Lower leg skin (tissue), 4 donors: ENCODE data around the gene SMARCB1. TPM values are rescaled to one million over a fixed set of nuclear protein-coding genes. Genes with fewer than 3 reads are reported as not detected.

Source experiments
- DNase-seq, 2 donors: peaks; one replicate each; pipeline ENCODE4 v3.0.0-alpha.2; 2019; ENCODE audit warnings: low spot score in 2 of 2
- H3K4me3 ChIP-seq: fragments of 200-600 bp; sonication (generic); 2 replicates; pipeline ENCODE4 v1.5.1; 2017; ENCODE audit warnings: mild to moderate bottlenecking, low read depth; ENCODE audit not compliant: poor library complexity, severe bottlenecking
- CTCF ChIP-seq, 3 donors: fragments of 450-650 bp; IDR thresholded peaks; one replicate each; pipeline ENCODE4 v1.5.1; 2016; ENCODE audit warnings: antibody characterized with exemption in 3 of 3, mild to moderate bottlenecking in 3 of 3, moderate library complexity in 2 of 3
- POLR2A ChIP-seq, 2 donors: fragments of 450-650 bp; IDR thresholded peaks; one replicate each; pipeline ENCODE4 v1.6.1; 2016 to 2017; ENCODE audit warnings: antibody characterized with exemption in 2 of 2, mild to moderate bottlenecking in 1 of 2, moderate library complexity in 1 of 2
- WGBS, 2 donors: methylation state at CpG; one replicate each; pipeline ENCODE4 v1.1.5; 2018; 5-methylcytosine and 5-hydroxymethylcytosine counted together
- intact Hi-C: fragments of 100-400 bp; cut with DNase I; formaldehyde crosslinking; loops from one replicate; pipeline ENCODE4 v1.15.0; 2023; ENCODE audit warnings: low total_unique reads
- total RNA-seq, 4 donors: library from RNA; depleted of rRNA; stranded (reverse); fragments of >200 nt; gene quantifications; one replicate each; pipeline ENCODE4 v1.1.0, GENCODE V29; 2016

The SMARCB1 gene
- total RNA-seq, 4 donors from 2014 or later = 52.2 to 61.6 (median 55.2) TPM

DNA sequence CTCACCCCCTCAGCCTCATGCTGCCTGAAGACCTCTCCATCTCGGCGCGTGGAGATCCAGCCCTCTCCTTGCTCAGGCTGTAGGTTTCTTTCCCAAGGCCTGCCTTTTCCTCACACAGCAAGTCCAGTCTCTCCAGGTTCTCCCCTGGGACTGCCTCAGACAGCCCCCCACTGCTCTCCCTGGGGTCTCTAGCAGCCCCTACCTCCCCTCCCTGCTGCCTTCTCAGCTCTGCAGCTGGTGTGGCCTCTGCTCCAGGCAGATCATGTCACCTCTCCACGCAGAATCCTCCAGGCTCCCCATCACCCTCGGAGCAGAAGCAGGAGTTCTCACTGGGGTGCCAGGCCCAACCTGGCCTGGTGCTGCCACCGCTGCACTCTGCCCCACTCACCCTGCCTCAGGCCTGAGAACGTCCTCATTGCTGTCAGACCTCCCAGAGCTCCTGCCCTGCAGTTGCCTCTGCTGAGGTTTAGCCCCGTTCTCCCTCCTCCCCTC, 15.2 kb downstream of the SMARCB1 start:
- no peak for DNase-seq
- intact Hi-C loops = no loop called here
- WGBS, 2 donors = 93 to 94% methylated on average over 8 of the region's 8 CpGs
- TF ChIP-seq POLR2A (IDR thresholded peaks at IDR 0.05) (no peak), CTCF (IDR thresholded peaks at IDR 0.05) (no peak)
- H3K4me3 ChIP-seq = no peak overlapping the region

GRCh38 chr22:23803001-23803819, 16.4 kb downstream of the SMARCB1 start:
- intact Hi-C loops = no loop called here
- no peak overlapping the region for H3K4me3 ChIP-seq
- no peak for DNase-seq
- TF ChIP-seq POLR2A (IDR thresholded peaks at IDR 0.05) (no peak), CTCF (IDR thresholded peaks at IDR 0.05) (no peak)
- WGBS, 2 donors = 80 to 87% methylated on average over 19 to 21 of the region's 21 CpGs

DNA sequence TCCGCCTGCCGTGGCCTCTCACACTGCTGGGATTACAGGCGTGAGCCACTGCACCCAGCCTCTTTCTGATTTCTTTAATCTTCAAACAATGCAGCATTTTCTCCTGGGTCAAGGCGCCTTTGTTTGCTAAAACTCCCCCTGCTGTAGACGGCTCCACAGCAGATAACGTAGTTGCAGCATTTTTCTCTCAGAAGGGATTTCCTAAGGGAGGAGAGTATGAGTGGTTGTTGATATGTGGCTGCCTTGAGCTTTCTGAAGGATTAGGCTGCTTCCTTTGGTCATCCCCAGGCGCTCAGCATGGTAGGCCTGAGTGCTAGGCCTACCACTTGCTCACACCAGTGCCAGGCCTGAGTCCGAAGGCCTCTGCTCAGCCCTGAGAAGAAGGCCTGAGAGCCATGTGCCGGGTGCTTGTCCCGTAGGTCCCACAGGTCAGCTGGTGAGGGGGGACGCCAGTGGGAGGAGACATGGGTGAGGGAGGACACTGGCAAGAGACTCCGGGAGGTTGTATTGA, 18.1 kb downstream of the SMARCB1 start:
- intact Hi-C loops = no loop called here
- no peak overlapping the region for H3K4me3 ChIP-seq
- TF ChIP-seq CTCF (IDR thresholded peaks at IDR 0.05) (no peak), POLR2A (IDR thresholded peaks at IDR 0.05) (no peak)
- WGBS, 2 donors = 85 to 89% methylated on average over 12 of the region's 12 CpGs
- DNase-seq = no peak

- intact Hi-C loops = no loop called here
- WGBS, 2 donors = 92 to 100% methylated on average over 1 of the region's 1 CpG
- no peak for TF ChIP-seq CTCF (IDR thresholded peaks at IDR 0.05)
- no peak for TF ChIP-seq POLR2A (IDR thresholded peaks at IDR 0.05)
Observed at GRCh38 chr22:23806837-23807236, 20.1 kb downstream of the SMARCB1 start.

DNA sequence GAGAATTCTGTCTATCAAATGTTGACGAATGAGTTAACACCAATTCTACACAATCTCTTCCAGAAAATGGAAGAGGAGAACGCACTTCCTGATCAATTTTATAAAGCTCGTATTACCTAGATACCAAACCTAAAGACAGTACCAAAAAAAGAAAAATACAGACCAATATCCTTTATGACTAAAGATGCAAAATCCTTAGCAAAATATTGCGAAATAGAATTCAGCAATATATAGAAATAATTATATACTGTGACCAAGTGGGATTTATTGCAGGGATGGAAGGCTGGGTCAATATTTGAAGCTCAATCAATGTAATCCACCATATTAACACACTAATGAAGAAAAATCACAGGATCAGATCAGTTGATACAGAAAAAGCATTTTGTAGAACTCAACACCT, 25.6 kb downstream of the SMARCB1 start:
- DNase-seq = no peak
- no peak overlapping the region for H3K4me3 ChIP-seq
- TF ChIP-seq POLR2A (IDR thresholded peaks at IDR 0.05) (no peak), CTCF (IDR thresholded peaks at IDR 0.05) (no peak)
- intact Hi-C loops = no loop called here
- WGBS, 2 donors = 95 to 96% methylated on average over 4 of the region's 4 CpGs

More at GRCh38 chr22:23806837-23807236, 20.1 kb downstream of the SMARCB1 start:
- no peak for DNase-seq
- H3K4me3 ChIP-seq = no peak overlapping the region
